ENCODE data around the gene SGF29.

GRCh38 chr16:28514246-28514645 lies 39.5 kb upstream of the SGF29 start:
- TF ChIP-seq RAD21 (IDR thresholded peaks at IDR 0.05; ENCODE audit: low read length) (no peak), CTCF (conservative IDR thresholded peaks at IDR 0.05; ENCODE audit: low read depth, low read length) (no peak), MXI1 (IDR thresholded peaks at IDR 0.05; ENCODE audit: borderline replicate concordance, low read depth, low read length) (no peak), MAFK (IDR thresholded peaks at IDR 0.05; ENCODE audit: low read depth, low read length) (no peak), RCOR1 (IDR thresholded peaks at IDR 0.05; ENCODE audit: insufficient replicate concordance, low read length) (no peak), CHD1 (IDR thresholded peaks at IDR 0.05; ENCODE audit: low read depth, low read length) (no peak), POLR2A (IDR thresholded peaks at IDR 0.05; ENCODE audit: low read depth, low read length) (no peak), MAZ (IDR thresholded peaks at IDR 0.05; ENCODE audit: borderline replicate concordance, low read depth, low read length) (no peak), ELK1 (IDR thresholded peaks at IDR 0.05; ENCODE audit: borderline replicate concordance, low read depth, low read length) (no peak), CEBPB (IDR thresholded peaks at IDR 0.05; ENCODE audit: low read depth, low read length) (no peak), USF2 (IDR thresholded peaks at IDR 0.05; ENCODE audit: low read depth, low read length) (no peak)

Data from IMR-90 (cell line).